WTC11 (cell line): ENCODE data around the gene ORC4.

Experiments used
- CBFB ChIP-seq: sonication (generic); formaldehyde crosslinking; IDR thresholded peaks from 2 replicates; pipeline ENCODE4 v1.8.1; 2022; ENCODE audit warnings: mild to moderate bottlenecking, low read depth, missing genetic modification reagents
- CTCF ChIP-seq: fragments of 200-600 bp; IDR thresholded peaks from 2 replicates; pipeline ENCODE4 v1.8.0; 2022; ENCODE audit warnings: antibody characterized with exemption
- E2F5 ChIP-seq: sonication (generic); formaldehyde crosslinking; IDR thresholded peaks from 2 replicates; pipeline ENCODE4 v1.8.1; 2022; ENCODE audit warnings: mild to moderate bottlenecking, moderate library complexity, missing genetic modification reagents
- FOXP1 ChIP-seq: sonication (generic); formaldehyde crosslinking; IDR thresholded peaks from 2 replicates; pipeline ENCODE4 v1.8.0; 2022; ENCODE audit warnings: missing genetic modification reagents, mild to moderate bottlenecking, moderate library complexity, borderline replicate concordance
- MYBL2 ChIP-seq: sonication (generic); formaldehyde crosslinking; IDR thresholded peaks from 2 replicates; pipeline ENCODE4 v1.8.1; 2023; ENCODE audit warnings: mild to moderate bottlenecking, moderate library complexity, missing genetic modification reagents
- NR1H2 ChIP-seq: sonication (generic); formaldehyde crosslinking; IDR thresholded peaks from 2 replicates; pipeline ENCODE4 v1.9.0; 2021; ENCODE audit warnings: mild to moderate bottlenecking, moderate library complexity, missing genetic modification reagents
- SMAD4 ChIP-seq: sonication (generic); formaldehyde crosslinking; IDR thresholded peaks from 2 replicates; pipeline ENCODE4 v1.8.0; 2022; ENCODE audit warnings: mild to moderate bottlenecking, missing genetic modification reagents
- ZBTB43 ChIP-seq: sonication (generic); formaldehyde crosslinking; IDR thresholded peaks from 2 replicates; pipeline ENCODE4 v1.8.1; 2023; ENCODE audit warnings: mild to moderate bottlenecking, missing genetic modification reagents
- ZNF232 ChIP-seq: sonication (generic); formaldehyde crosslinking; IDR thresholded peaks from 2 replicates; pipeline ENCODE4 v1.8.0; 2022; ENCODE audit warnings: mild to moderate bottlenecking, missing genetic modification reagents
- TF ChIP-seq, protein P1 (sequence below): sonication (generic); formaldehyde crosslinking; conservative IDR thresholded peaks from 2 replicates; pipeline ENCODE4 v1.8.1; 2022; ENCODE audit warnings: mild to moderate bottlenecking, missing genetic modification reagents

GRCh38 chr2:148048475-148049221, 28.1 kb upstream of the ORC4 start:
- TF ChIP-seq, protein P1, sequence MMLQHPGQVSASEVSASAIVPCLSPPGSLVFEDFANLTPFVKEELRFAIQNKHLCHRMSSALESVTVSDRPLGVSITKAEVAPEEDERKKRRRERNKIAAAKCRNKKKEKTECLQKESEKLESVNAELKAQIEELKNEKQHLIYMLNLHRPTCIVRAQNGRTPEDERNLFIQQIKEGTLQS (CRISPR knock-in tag) = no peak
- no peak for TF ChIP-seq ZNF232 (CRISPR knock-in tag)
- no peak for TF ChIP-seq CTCF
- TF ChIP-seq SMAD4 (CRISPR knock-in tag) = no peak
- TF ChIP-seq MYBL2 (CRISPR knock-in tag) = no peak
- TF ChIP-seq FOXP1 (CRISPR knock-in tag) = no peak
- TF ChIP-seq E2F5 (CRISPR knock-in tag) = no peak
- no peak for TF ChIP-seq CBFB
- no peak for TF ChIP-seq NR1H2
- no peak for TF ChIP-seq ZBTB43 (CRISPR knock-in tag)
